GM18867 (cell line): ENCODE results near the gene FN1.

ENCODE experiments used
- ATAC-seq: cut with Tn5 transposase; IDR thresholded peaks from one replicate; pipeline ENCODE4 v1.9.1; 2021; ENCODE audit warnings: mild to moderate bottlenecking, moderate library complexity; ENCODE audit not compliant: unreplicated experiment

FN1 gene

DNA sequence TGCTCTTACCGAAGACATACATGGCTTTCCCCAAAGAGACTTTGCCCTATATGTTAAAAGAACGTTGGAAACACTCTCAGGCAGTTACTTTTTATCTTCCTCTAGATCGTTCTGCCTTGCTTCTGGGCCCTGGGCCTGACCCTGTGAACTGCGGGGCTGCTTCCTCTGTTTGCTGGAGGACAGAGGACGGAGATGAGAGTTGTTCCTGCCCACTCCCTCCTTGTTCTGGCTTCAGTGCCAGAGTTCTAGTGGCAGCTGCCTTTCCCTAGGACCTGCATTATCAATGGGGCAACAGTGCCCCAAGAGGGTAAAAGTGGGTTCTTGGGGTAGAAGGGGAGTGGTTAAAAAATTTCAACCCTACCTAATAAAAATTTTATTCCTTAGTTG is 6.5 kb upstream of the FN1 start:
- no peak for ATAC-seq

DNA sequence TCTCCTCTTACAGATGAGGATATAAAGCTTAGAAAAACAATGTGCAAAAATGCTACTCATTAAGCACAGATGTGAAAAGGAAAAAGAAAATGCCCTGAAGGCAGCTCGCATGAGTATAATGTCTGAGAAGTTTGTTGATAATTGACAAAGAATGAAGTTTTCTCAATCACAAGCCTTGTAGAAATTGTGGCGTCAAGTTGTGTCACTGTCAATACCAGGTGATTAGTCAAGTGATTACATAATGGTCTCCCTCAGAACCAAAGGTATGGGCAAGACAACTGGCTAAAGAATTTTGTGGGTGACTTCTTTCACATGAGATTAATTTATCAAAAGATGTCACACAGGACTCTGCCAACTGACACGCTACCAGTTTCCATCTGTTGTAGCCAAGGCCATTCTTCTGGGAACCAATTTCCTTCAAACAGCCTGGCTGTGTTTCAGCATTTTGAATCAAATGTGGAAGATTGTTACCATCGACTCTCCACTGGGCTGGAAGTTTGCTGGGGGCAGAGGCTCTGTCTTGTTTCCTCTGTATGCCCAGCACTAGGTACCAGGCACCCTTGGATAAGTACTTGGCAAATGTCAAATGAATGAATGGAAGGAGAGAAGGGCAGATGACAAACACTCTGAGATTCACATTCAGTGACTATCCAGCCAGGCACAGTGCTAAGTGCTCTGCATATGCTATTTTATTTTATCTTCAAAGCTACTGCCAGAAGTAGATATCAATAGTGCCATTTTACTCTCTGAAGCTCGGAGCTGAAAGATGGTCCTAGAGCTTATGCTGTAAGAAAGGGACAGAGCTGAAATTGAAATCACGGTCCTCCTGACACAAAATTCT is 5.9 kb upstream of the FN1 start:
- no peak for ATAC-seq

DNA sequence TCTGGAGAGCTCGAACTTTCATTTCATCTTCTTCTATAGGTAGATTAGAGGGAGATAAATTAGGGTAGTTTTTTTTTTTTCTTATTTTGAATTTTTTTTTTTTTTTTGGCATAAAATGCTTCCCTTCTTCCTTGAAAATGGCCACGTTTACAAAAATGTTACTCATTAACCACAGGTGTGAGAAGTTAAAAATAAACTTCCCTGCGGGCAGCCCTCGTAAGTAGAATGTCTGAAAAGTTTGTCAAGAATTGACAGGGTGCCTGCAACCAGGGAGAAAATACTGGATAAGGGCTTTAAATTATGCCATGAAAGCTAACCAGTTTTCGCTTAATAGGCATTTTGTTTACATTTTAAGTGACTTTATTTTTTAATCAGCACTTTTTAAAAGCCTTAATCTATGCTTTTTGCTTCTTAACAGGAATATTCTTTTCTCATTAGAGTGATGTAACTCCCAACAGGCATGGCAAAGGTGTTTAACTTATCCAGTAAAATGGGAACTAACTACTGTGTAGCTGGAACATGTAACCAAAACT is 4.2 kb upstream of the FN1 start:
- no peak for ATAC-seq

DNA sequence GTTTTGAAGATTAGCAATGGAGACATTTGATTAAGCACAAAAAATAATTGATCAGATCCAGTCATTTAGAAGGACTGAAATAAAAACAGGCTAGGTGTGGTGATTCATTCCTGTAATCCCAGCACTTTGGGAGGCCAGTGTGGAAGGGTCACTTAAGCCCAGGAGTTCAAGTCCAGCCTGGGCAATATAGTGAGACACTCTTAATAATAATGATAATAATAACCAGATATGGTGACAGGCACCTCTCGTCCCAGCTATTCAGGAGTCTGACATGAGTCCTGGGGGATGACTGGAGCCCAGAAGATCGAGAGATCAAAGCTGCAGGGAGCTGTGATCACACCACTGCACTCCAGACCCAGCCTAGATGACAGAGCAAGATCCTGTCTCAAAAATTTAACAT is 3.5 kb upstream of the FN1 start:
- ATAC-seq: no peak

DNA sequence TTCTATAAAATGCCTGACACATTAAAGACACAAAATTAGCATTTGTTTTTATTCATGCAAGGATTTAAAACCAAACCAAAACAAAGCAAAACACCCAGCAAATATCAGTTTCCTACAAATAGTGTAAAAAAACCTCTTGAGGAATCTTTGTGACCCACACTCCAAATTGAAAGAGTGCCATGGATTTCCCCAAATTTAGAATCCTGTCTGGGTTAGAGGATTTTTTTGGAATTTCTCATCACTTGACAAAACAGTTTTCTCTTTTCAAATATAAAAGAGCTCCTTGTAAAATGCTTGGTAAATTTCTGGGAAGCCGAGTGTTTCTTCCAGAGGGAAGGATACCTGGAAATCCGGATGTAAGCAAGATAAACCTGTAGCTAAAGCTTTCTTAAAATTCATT is 1.7 kb upstream of the FN1 start:
- ATAC-seq: no peak

DNA sequence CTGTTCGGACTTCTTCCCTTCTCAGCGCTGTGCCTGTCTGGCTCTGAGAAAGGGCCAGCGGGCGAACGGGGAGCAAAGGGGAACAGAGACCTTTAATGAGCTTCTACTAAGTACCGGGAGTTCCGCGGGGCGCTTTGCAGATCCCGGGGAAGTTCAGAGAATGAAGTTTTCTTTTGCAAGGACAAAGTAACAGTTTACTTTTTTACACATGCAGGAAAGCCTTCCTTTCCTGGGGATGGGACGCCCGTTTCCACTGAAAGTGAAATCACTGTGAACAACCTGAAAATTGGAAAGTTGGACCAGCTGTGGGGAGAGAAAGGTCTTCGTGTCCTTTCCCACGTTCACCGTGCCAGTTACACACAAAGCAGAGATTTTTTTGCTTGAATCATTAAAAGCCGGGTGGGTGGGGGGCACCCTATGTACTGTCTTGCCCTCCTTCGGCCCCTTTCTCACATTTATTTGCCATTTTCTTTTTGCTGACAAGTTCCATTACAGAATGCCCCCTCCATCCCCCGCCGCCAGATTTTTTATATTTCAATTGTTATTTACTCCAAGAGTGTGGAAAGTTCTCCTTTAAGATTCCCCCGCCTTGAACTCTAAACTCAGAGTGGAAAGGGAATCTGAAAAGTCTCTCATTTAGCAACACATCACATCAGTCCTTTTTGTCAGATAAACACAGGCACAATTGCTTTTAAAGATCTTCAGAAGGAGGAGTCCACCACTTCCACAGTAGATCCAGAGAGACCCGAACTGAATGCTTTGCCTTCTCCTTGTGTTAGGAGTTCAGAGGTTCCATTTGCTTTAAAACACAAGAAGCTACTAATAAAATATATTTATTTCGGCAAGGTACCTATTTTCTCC is 1.1 kb upstream of the FN1 start:
- peak; percentile 29 for ATAC-seq

DNA sequence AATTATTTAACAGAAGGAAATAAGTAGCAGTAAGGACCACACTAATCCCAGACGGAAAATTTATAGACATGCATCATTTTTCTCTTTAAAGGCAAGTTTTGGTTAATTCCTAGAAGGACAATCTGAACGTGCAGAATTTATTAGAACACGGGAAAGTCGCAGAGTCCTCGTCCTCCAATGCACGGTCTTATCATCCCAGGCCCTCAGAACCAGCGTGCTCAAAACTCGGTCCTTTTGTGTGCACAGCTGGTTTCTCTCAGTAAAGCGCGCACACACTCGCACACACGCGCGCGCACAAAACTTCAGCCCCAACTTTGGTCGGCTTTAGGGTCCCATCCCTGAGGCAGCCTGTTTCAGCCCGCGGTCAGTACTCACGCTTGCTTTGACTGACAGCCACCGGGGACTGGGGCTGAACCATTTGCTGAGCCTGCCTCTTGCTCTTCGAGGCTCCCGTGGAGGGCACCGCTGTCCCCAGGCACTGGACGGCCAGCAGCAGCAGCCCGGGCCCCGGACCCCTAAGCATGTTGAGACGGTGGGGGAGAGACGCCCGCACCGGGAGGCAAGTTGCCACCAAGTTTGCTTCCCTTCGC is 493 bp downstream of the FN1 start:
- peak; percentile 30 for ATAC-seq

DNA sequence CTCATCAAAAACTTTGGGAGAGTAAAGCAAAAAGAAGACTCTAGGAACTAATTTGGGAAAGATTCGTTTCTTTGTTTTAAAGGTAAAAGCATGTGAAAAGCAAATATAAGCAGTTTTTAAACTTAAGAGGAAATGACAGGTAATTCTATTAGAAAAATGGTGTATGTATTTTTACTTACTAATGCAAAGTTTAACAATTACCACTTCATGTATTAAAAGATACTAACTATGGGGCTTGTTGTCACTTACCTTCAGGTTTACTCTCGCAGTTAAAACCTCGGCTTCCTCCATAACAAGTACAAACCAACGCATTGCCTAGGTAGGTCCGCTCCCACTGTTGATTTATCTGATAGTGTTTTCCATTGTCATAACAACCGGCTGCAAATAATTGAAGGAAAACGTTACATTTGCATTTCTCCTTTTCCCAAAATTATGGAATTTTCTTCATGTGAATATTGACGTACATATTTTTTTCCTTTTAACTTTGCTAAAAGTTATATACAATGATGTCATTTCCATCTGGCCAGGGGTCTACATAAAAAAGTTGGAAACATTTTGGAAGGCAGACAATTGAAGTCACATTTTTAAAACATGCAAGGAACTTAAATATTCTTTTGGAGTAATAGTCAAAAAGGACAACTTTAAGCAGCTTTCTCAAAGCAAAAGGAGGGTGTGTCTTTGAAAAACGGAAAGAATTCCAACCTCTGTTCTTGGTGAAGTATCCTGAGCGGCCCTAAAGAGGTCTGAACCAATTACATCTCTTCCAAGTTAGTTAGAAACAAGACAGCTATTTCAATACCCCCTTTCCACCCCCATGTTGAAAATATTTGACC is 1.2 kb downstream of the FN1 start:
- ATAC-seq: no peak

DNA sequence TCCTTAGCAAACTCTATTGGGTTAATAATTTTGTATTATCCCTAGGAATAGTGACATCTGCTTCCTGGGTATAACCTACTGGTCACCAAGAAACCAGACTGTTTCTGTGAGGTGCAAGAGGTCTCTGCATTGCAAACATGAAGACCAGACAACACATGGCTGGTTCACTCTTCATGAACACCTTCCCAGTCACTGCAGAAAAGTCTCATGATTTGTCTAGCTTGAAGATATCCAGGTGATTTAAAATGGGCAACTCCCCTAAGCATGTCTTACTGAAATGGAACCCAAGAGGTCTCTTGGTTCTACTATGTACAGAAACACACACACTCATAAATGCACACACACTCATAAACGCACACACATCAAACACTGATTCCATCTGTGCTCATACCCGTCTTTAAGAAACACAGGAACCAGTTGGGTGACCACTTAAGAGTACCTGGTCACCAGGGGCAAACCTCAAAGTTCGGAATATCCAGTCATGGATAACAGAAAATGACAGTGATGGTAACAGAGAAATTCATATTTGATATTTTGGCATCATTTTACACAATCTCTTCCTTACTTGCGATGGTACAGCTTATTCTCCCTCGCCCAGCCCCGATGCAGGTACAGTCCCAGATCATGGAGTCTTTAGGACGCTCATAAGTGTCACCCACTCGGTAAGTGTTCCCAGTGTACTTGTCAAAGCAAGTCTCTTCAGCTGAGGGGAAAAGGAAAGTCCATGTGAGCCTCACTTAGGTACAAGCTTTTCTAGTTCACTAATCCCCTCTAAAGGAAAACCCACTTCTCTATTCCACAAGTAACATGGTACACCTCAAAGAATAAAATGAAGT is 2.9 kb downstream of the FN1 start:
- no peak for ATAC-seq

DNA sequence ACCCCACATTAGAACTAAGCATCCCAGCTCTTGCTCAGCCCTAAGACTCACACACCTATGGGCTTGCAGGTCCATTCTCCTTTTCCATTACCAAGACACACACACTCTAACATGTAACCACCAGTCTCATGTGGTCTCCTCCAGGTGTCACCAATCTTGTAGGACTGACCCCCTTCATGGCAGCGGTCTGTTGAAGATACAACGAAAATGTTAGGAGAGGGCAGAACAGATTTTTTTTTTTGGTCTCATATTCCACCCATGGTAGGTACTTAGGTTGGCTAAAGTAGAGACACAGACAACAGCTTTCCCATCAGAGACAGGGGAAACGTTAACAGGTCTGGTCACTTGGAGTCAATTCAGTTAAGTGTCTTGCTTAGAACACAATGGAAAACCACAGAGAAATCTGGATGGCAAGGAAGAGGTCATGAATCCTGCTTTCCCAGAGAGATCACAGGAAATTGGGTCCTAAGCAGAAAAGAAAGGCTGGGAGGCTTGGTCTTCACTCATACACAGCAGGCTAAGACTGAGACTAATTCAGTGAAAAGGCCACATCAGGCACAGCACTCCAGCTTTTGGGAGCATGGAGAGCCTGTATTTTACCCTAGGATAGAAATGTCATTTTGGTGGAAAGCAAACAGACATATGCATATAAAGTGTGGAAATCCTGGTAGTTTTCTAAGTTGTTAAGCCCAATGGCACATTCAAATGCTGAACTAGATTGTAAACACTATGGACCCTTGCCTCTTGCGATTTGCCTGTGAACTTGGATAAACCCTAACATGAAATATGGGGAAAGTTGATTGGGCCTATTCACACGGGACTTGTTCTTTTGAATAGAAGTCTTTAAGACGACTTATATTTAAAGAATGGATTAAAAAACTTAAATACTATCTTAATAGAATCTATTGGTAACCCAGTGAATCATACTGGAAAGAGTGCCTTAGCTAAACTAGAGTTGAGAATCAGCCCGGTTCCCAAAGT is 3.8 kb downstream of the FN1 start:
- no peak for ATAC-seq

DNA sequence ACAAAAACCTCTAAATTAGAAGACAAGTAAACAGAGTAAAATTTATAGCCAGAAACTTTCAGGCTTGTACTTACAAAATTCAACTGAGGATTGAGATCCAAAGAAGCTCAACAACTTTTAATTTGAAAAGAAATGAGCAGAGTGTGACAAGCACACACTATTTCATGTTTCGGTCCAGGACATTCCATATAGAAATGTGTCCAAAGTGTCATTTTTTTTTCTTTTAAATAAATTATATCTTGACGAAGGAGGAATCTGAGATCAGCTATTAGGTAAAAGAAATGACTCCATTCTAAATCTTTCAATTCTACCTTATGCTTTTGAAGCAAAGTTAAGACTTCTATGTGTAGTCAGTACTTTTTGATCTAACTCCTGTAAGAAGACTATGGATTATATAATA is 4.6 kb downstream of the FN1 start:
- no peak for ATAC-seq

DNA sequence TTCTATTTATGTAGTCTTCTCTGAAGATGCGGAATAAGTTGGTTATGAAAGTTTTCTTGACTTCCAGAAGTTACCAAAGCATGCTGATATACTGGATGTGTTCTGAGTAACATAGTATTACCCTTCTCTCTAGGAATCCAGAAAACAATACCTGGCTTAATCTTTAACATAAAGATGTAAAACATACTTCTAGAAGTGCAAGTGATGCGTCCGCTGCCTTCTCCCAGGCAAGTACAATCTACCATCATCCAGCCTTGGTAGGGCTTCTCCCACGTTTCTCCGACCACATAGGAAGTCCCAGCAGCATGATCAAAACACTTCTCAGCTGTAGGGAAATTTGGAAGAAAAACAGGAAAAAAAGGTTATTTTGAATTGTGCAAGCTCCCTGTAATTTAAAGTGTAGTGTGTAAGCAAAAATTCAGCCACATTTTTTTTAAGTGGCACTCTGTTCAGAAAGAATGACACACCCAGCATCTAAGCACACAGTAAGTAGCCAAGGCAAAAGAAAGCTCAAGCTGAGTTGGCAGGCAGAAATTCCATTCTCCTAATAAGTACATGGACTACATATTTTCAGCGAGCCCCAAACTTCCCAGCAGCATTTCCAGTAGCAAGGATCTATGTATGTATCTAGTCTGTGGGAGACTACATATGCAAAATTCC is 5.2 kb downstream of the FN1 start:
- ATAC-seq: no peak

DNA sequence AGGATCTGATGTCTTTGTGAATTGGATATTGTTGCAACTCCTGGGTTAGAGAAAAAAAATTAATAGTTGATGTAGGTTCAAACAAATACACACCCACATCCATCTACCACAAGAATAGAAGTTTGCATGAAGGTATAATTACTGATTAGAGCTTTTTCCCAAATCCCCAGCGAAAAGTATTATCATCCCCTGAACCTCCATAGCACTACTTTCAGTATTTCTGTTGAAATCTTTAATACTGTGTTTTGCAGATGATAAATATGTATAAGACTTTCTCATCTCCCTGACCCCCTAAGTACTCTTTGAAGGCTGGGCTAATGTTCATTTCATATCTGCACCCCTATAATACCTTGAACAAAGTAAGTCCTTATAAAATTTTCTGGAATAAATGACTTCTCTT is 6.4 kb downstream of the FN1 start:
- no peak for ATAC-seq

DNA sequence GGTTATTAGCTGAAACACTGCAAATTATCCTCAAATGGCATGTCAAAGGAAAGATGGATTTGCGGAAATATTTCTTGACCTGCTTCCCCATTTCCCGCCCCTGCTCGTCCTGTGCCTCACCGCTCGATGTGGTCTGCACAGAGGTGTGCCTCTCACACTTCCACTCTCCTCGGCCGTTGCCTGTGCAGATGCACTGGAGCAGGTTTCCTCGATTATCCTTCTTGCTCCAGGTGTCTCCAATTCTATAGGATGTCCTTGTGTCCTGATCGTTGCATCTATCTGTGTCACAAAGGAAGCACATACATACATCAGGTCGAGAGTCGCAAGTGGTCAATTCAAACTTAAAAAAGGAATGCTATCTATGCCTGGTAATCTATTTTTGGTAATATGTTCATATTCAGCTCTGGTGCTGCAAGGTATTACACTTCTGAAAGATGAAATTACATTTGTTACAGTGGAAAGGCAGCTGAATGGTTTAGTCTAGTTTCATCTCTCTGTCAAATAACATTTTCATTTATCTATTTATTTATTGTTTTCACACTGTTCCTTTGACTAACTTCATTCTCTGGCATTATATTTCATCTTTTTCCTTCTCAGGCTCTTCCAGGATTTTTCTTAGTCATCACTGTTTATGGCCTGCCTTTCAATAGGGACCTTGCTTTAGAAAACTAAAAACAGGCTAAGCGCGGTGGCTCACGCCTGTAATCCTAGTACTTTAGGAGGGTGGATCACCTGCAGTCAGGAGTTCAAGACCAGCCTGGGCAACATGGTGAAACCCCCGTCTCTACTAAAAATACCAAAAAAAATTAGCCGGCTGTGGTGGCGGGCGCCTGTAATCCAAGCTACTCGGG is 7.6 kb downstream of the FN1 start:
- ATAC-seq: no peak

DNA sequence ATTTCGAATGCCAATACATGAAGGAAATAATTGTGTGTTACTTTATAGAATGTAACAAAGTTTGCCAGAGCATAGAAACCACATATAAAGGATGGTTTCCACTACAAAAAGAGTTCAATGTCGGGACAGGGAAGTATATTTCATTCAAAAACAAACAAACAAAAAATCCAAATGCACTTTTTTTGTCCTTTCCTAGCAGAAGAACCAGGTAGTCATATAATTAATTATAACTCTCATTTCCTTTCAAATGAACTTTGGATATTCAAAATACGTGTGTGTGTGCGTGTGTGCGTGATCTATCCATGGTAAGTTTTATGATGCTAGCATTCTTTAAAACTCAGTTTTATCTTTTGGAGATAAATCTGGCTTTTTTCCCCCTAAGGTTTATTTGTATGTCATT is 8.3 kb downstream of the FN1 start:
- no peak for ATAC-seq

DNA sequence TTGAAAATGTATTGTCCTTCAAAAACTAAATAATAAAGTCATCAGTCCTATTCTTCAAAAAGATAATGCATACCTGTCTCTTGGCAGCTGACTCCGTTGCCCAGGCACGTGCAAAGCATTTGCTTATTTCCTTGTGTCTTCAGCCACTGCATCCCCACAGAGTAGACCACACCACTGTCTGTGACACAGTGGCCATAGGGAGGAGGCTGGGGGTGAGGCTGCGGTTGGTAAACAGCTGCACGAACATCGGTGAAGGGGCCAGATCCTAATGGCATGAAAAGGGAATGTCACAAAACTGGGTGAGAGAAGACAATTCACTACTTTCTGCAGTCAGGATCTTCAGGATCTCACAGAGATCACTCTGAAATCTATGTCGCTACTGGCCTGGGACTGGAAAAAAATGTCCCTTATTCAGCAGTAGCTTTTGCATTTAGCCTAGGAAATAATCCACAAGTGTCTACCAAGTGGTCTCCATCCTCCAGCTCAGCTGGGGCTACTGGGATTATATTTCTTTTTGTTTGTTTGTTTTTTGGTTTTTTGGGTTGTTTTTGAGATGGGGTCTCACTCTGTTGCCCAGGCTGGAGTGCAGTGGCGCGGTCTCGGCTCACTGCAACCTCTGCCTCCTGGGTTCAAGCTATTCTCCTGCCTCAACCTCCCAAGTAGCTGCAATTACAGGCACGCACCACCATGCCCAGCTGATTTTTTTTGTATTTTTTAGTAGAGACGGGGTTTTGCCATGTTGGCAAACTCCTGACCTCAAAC is 10.7 kb downstream of the FN1 start:
- ATAC-seq: no peak
